H9 (cell line): ENCODE measurements around the gene AQP9. TPM values are rescaled to one million over a fixed set of nuclear protein-coding genes. Genes with fewer than 3 reads are reported as not detected.

Source experiments
- DNase-seq: peaks from one replicate; pipeline ENCODE4 v3.0.0-alpha.2; 2017
- H2AFZ ChIP-seq: one replicate; pipeline ENCODE4 v1.6.1; 2013; ENCODE audit warnings: mild to moderate bottlenecking, low read length, control low read depth, moderate library complexity
- H2AK5ac ChIP-seq: 2 replicates; pipeline ENCODE4 v1.6.1; 2013; ENCODE audit warnings: low read length, control low read depth, mixed read lengths; ENCODE audit not compliant: insufficient read length
- H2BK120ac ChIP-seq: one replicate; pipeline ENCODE4 v1.6.1; 2013; ENCODE audit warnings: low read depth, mild to moderate bottlenecking, low read length, control low read depth, inconsistent platforms; ENCODE audit not compliant: poor library complexity, severe bottlenecking
- H2BK12ac ChIP-seq: 2 replicates; pipeline ENCODE4 v1.6.1; 2013; ENCODE audit warnings: low read length, control low read depth, mixed read lengths, low read depth; ENCODE audit not compliant: insufficient read length
- H2BK15ac ChIP-seq: 2 replicates; pipeline ENCODE4 v1.6.1; 2013; ENCODE audit warnings: low read depth, low read length, control low read depth
- H2BK20ac ChIP-seq: one replicate; pipeline ENCODE4 v1.6.1; 2013; ENCODE audit warnings: low read depth, mild to moderate bottlenecking, low read length, control low read depth, inconsistent platforms; ENCODE audit not compliant: poor library complexity, severe bottlenecking
- H2BK5ac ChIP-seq: 2 replicates; pipeline ENCODE4 v1.6.1; 2013; ENCODE audit warnings: low read length, control low read depth, mixed read lengths; ENCODE audit not compliant: insufficient read length
- H3K14ac ChIP-seq: 2 replicates; pipeline ENCODE4 v1.6.1; 2013; ENCODE audit warnings: low read length, control low read depth; ENCODE audit not compliant: insufficient read depth
- H3K18ac ChIP-seq: 2 replicates; pipeline ENCODE4 v1.6.1; 2013; ENCODE audit warnings: low read depth, mild to moderate bottlenecking, mixed read lengths, low read length, control low read depth; ENCODE audit not compliant: insufficient read length
- H3K23ac ChIP-seq: 2 replicates; pipeline ENCODE4 v1.6.1; 2013; ENCODE audit warnings: low read length, control low read depth, mixed read lengths, low read depth; ENCODE audit not compliant: insufficient read length
- H3K23me2 ChIP-seq: 2 replicates; pipeline ENCODE4 v1.6.1; 2013; ENCODE audit warnings: low read depth, mild to moderate bottlenecking, mixed read lengths, low read length, control low read depth; ENCODE audit not compliant: insufficient read length, poor library complexity, severe bottlenecking
- H3K27ac ChIP-seq: 2 replicates; pipeline ENCODE4 v1.5.1; 2013; ENCODE audit warnings: low read length, control low read depth, mixed read lengths, low read depth; ENCODE audit not compliant: insufficient read length
- H3K27me3 ChIP-seq: 2 replicates; pipeline ENCODE4 v1.6.1; 2013; ENCODE audit warnings: low read length, control low read depth, inconsistent platforms; ENCODE audit not compliant: insufficient read depth
- H3K4ac ChIP-seq: 2 replicates; pipeline ENCODE4 v1.6.1; 2013; ENCODE audit warnings: low read depth, mild to moderate bottlenecking, control low read depth, inconsistent platforms, low read length, moderate library complexity
- H3K4me1 ChIP-seq: 2 replicates; pipeline ENCODE4 v1.6.1; 2013; ENCODE audit warnings: low read length, control low read depth, inconsistent platforms; ENCODE audit not compliant: insufficient read depth
- H3K4me2 ChIP-seq: 2 replicates; pipeline ENCODE4 v1.6.1; 2013; ENCODE audit warnings: low read length, control low read depth, mixed read lengths; ENCODE audit not compliant: insufficient read length, insufficient read depth
- H3K56ac ChIP-seq: 2 replicates; pipeline ENCODE4 v1.6.1; 2013; ENCODE audit warnings: low read depth, mild to moderate bottlenecking, mixed read lengths, low read length, control low read depth; ENCODE audit not compliant: insufficient read length
- H3K79me1 ChIP-seq: 2 replicates; pipeline ENCODE4 v1.6.1; 2013; ENCODE audit warnings: low read depth, mild to moderate bottlenecking, moderate library complexity, low read length, control low read depth, inconsistent platforms; ENCODE audit not compliant: insufficient read depth, poor library complexity, severe bottlenecking
- H3K79me2 ChIP-seq: 2 replicates; pipeline ENCODE4 v1.6.1; 2013; ENCODE audit warnings: low read length, control low read depth, inconsistent platforms; ENCODE audit not compliant: insufficient read depth
- H3K9ac ChIP-seq: 2 replicates; pipeline ENCODE4 v1.6.1; 2013; ENCODE audit warnings: low read length, control low read depth, mixed read lengths; ENCODE audit not compliant: insufficient read length; ENCODE audit errors: extremely low read depth
- H3K9me3 ChIP-seq: one replicate; pipeline ENCODE4 v1.6.1; 2013; ENCODE audit warnings: low read depth, low read length, inconsistent platforms; ENCODE audit not compliant: control insufficient read depth
- H3T11ph ChIP-seq: one replicate; pipeline ENCODE4 v1.6.1; 2013; ENCODE audit warnings: mild to moderate bottlenecking, low read length, control low read depth, inconsistent platforms
- H4K20me1 ChIP-seq: one replicate; pipeline ENCODE4 v1.6.1; 2013; ENCODE audit not compliant: control insufficient read depth, insufficient read length, insufficient read depth
- H4K5ac ChIP-seq: 2 replicates; pipeline ENCODE4 v1.6.1; 2013; ENCODE audit warnings: low read depth, mild to moderate bottlenecking, mixed read lengths, low read length, control low read depth; ENCODE audit not compliant: insufficient read length
- H4K8ac ChIP-seq: replicated peaks from 2 replicates; pipeline ENCODE4 v1.6.1; 2013; ENCODE audit warnings: low read length, control low read depth, mixed read lengths, low read depth; ENCODE audit not compliant: insufficient read length
- H4K91ac ChIP-seq: 2 replicates; pipeline ENCODE4 v1.6.1; 2013; ENCODE audit warnings: low read depth, mild to moderate bottlenecking, moderate library complexity, mixed read lengths, low read length, control low read depth; ENCODE audit not compliant: insufficient read length
- H3K27ac Mint-ChIP-seq, 3 experiments: 2 replicates in 2 of 3; 3 replicates in 1 of 3; pipeline ENCODE4 v1.8.0; 2020 to 2021; ENCODE audit warnings: mixed read lengths in 3 of 3, mild to moderate bottlenecking in 1 of 3, moderate library complexity in 1 of 3
- H3K27me3 Mint-ChIP-seq: 2 replicates; pipeline ENCODE4 v1.8.0; 2021; ENCODE audit warnings: low read depth, mild to moderate bottlenecking, moderate library complexity, mixed read lengths
- H3K36me3 Mint-ChIP-seq, 3 experiments: 2 replicates in 2 of 3; 3 replicates in 1 of 3; pipeline ENCODE4 v1.8.0; 2020 to 2021; ENCODE audit warnings: low read depth in 3 of 3, mixed read lengths in 3 of 3; ENCODE audit not compliant: insufficient read depth in 1 of 3
- H3K4me1 Mint-ChIP-seq, 2 experiments: 2 replicates each; pipeline ENCODE4 v1.8.0; 2020; ENCODE audit warnings: mixed read lengths in 2 of 2
- H3K4me3 Mint-ChIP-seq, 2 experiments: 2 replicates in 1 of 2; 3 replicates in 1 of 2; pipeline ENCODE4 v1.8.0; 2020 to 2021; ENCODE audit warnings: mild to moderate bottlenecking in 2 of 2, mixed read lengths in 2 of 2, moderate library complexity in 1 of 2
- H3K9me3 Mint-ChIP-seq, 2 experiments: 2 replicates in 1 of 2; 3 replicates in 1 of 2; pipeline ENCODE4 v1.8.0; 2020; ENCODE audit warnings: mild to moderate bottlenecking in 2 of 2, mixed read lengths in 2 of 2, moderate library complexity in 1 of 2
- total RNA-seq: library from RNA; stranded (reverse); gene quantifications from 2 replicates; pipeline ENCODE4 v1.2.1, GENCODE V29; 2021
- TF ChIP-seq, protein P1 (sequence below): fragments of 200-600 bp; sonication (generic); conservative IDR thresholded peaks from 3 replicates; pipeline ENCODE4 v1.8.0; 2021; ENCODE audit warnings: antibody characterized with exemption, mild to moderate bottlenecking

Gene AQP9
- total RNA-seq, 1 experiment from 2014 or later = not detected

DNA sequence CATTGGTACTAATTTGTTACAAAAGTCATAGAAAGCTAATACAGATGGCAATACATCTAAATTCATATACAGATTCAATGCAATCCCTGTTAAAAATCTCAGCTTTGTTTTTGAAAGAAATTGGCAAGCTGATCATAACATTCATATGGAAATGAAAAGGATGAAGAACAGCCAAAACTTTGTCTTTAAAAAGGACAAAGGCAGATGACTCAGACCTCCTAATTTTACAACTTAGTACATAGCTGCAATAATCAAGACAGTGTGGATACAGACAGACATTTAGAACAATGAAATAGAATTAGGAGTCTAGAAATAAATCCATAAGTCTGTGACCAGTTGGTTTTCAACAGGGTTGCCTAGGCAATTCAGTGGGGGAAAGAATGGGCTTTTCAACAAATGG is 63.3 kb downstream of the AQP9 start:
- Histone ChIP-seq H2BK120ac (no peak overlapping the region), H3K27ac (no peak overlapping the region), H3K79me1 (no peaks in the 10 kb centered on the region), H2AFZ (no peak overlapping the region), H2BK12ac (no peak overlapping the region), H2BK15ac (no peak overlapping the region), H3K23ac (no peak overlapping the region), H4K8ac (no peak overlapping the region), H2AK5ac (no peak overlapping the region), H3K9me3 (no peaks in the 10 kb centered on the region), H2BK5ac (no peak overlapping the region), H3K23me2 (no peaks in the 10 kb centered on the region), H4K5ac (no peak overlapping the region), H3K18ac (no peak overlapping the region), H3K9ac (no peak overlapping the region), H4K91ac (no peak overlapping the region), H3K4me1 (no peaks in the 10 kb centered on the region), H3K27me3 (no peaks in the 10 kb centered on the region), H3K56ac (no peak overlapping the region), H3K4ac (no peak overlapping the region), H3K79me2 (no peaks in the 10 kb centered on the region), H3K14ac (no peak overlapping the region), H3K4me2 (no peak overlapping the region), H3T11ph (no peak overlapping the region), H2BK20ac (no peak overlapping the region), H4K20me1 (no peaks in the 10 kb centered on the region)
- TF ChIP-seq, protein P1, sequence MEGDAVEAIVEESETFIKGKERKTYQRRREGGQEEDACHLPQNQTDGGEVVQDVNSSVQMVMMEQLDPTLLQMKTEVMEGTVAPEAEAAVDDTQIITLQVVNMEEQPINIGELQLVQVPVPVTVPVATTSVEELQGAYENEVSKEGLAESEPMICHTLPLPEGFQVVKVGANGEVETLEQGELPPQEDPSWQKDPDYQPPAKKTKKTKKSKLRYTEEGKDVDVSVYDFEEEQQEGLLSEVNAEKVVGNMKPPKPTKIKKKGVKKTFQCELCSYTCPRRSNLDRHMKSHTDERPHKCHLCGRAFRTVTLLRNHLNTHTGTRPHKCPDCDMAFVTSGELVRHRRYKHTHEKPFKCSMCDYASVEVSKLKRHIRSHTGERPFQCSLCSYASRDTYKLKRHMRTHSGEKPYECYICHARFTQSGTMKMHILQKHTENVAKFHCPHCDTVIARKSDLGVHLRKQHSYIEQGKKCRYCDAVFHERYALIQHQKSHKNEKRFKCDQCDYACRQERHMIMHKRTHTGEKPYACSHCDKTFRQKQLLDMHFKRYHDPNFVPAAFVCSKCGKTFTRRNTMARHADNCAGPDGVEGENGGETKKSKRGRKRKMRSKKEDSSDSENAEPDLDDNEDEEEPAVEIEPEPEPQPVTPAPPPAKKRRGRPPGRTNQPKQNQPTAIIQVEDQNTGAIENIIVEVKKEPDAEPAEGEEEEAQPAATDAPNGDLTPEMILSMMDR = no peak
- Mint-ChIP-seq H3K4me3 (no peak overlapping the region), H3K4me1 (no peaks in the 10 kb centered on the region), H3K27ac (no peak overlapping the region), H3K27me3 (peaks cover 2% of the 10 kb centered on the region), H3K9me3 (no peaks in the 10 kb centered on the region; a peak in 1 of 5 replicates), H3K36me3 (no peaks in the 10 kb centered on the region)
- no peak for DNase-seq
